ENCODE data around the gene GALNT9.
A peak's percentile ranks its signal among the peaks of the same experiment; 100 is the strongest.
"Not testable (repeated sequence)": the region's sequence is repeated elsewhere in the genome, so short reads cannot be mapped to it uniquely, and the experiment has no call there.

The GALNT9 gene

GRCh38 chr12:132249689-132250478, 79.5 kb downstream of the GALNT9 start:
- H3K4me1 Mint-ChIP-seq = no peaks in the 10 kb centered on the region
- no peaks in the 10 kb centered on the region for H3K36me3 Mint-ChIP-seq
- no peak overlapping the region for H3K4me3 Mint-ChIP-seq
- no peak for ATAC-seq
- no peak overlapping the region for H3K27ac Mint-ChIP-seq
- H3K9me3 Mint-ChIP-seq = peaks cover 2% of the 10 kb centered on the region
- H3K27me3 Mint-ChIP-seq = peaks cover 29% of the 10 kb centered on the region

- no peaks in the 10 kb centered on the region for H3K36me3 Mint-ChIP-seq
- peaks cover 2% of the 10 kb centered on the region for H3K9me3 Mint-ChIP-seq
- H3K27me3 Mint-ChIP-seq = peaks cover 29% of the 10 kb centered on the region
These were observed 80.8 kb downstream of the GALNT9 start for GRCh38 chr12:132248453-132249167.

GRCh38 chr12:132247718-132248452, 81.5 kb downstream of the GALNT9 start:
- Mint-ChIP-seq H3K9me3 (peaks cover 2% of the 10 kb centered on the region), H3K27me3 (peaks cover 29% of the 10 kb centered on the region), H3K27ac (no peak overlapping the region), H3K36me3 (no peaks in the 10 kb centered on the region), H3K4me3 (no peak overlapping the region), H3K4me1 (no peaks in the 10 kb centered on the region)
- peak; percentile 47 for ATAC-seq

More at GRCh38 chr12:132248453-132249167, 80.8 kb downstream of the GALNT9 start:
- ATAC-seq = no peak
- no peak overlapping the region for H3K27ac Mint-ChIP-seq
- H3K4me1 Mint-ChIP-seq = no peaks in the 10 kb centered on the region
- H3K4me3 Mint-ChIP-seq = no peak overlapping the region

- no peak overlapping the region for H3K4me3 Mint-ChIP-seq
- no peaks in the 10 kb centered on the region for H3K36me3 Mint-ChIP-seq
- H3K4me1 Mint-ChIP-seq = no peaks in the 10 kb centered on the region
- no peak overlapping the region for H3K27ac Mint-ChIP-seq
- ATAC-seq = peak; percentile 28
- peaks cover 2% of the 10 kb centered on the region for H3K9me3 Mint-ChIP-seq
- peaks cover 29% of the 10 kb centered on the region for H3K27me3 Mint-ChIP-seq
These were observed 82.2 kb downstream of the GALNT9 start for GRCh38 chr12:132246997-132247717.

GRCh38 chr12:132245521-132246101, 83.8 kb downstream of the GALNT9 start:
- peaks cover 29% of the 10 kb centered on the region for H3K27me3 Mint-ChIP-seq
- no peaks in the 10 kb centered on the region for H3K36me3 Mint-ChIP-seq
- H3K27ac Mint-ChIP-seq = no peak overlapping the region
- ATAC-seq = peak; percentile 35
- peaks cover 2% of the 10 kb centered on the region for H3K9me3 Mint-ChIP-seq
- no peak overlapping the region for H3K4me3 Mint-ChIP-seq
- H3K4me1 Mint-ChIP-seq = no peaks in the 10 kb centered on the region

GRCh38 chr12:132244724-132245295, 84.6 kb downstream of the GALNT9 start:
- Mint-ChIP-seq H3K4me3 (no peak overlapping the region), H3K36me3 (no peaks in the 10 kb centered on the region), H3K9me3 (no peaks in the 10 kb centered on the region), H3K27me3 (peaks cover 23% of the 10 kb centered on the region), H3K4me1 (no peaks in the 10 kb centered on the region), H3K27ac (no peak overlapping the region)
- ATAC-seq = no peak

GRCh38 chr12:132243596-132244310, 85.6 kb downstream of the GALNT9 start:
- Mint-ChIP-seq H3K36me3 (no peaks in the 10 kb centered on the region), H3K4me3 (no peak overlapping the region), H3K9me3 (peaks cover 5% of the 10 kb centered on the region), H3K27me3 (peaks cover 17% of the 10 kb centered on the region), H3K27ac (no peak overlapping the region), H3K4me1 (no peaks in the 10 kb centered on the region)
- ATAC-seq = no peak

GRCh38 chr12:132243171-132243570, 86.2 kb downstream of the GALNT9 start:
- peaks cover 11% of the 10 kb centered on the region for H3K27me3 Mint-ChIP-seq
- ATAC-seq = peak; percentile 40
- not testable (repeated sequence) for H3K9me3 Mint-ChIP-seq, H3K27ac Mint-ChIP-seq, H3K4me1 Mint-ChIP-seq, H3K36me3 Mint-ChIP-seq, H3K4me3 Mint-ChIP-seq

GRCh38 chr12:132240669-132241007, 88.8 kb downstream of the GALNT9 start:
- not testable (repeated sequence) for H3K27ac Mint-ChIP-seq, H3K4me1 Mint-ChIP-seq, H3K36me3 Mint-ChIP-seq, ATAC-seq, H3K9me3 Mint-ChIP-seq, H3K4me3 Mint-ChIP-seq, H3K27me3 Mint-ChIP-seq

- Mint-ChIP-seq H3K27me3 (no peaks in the 10 kb centered on the region), H3K9me3 (peaks cover 5% of the 10 kb centered on the region), H3K4me3 (no peak overlapping the region), H3K36me3 (no peaks in the 10 kb centered on the region), H3K4me1 (no peaks in the 10 kb centered on the region), H3K27ac (no peak overlapping the region)
- peak; percentile 6 for ATAC-seq
These were observed 89.4 kb downstream of the GALNT9 start for GRCh38 chr12:132239796-132240668.

GRCh38 chr12:132239392-132239791, 90.0 kb downstream of the GALNT9 start:
- Mint-ChIP-seq H3K36me3 (no peaks in the 10 kb centered on the region), H3K27ac (no peak overlapping the region), H3K9me3 (peaks cover 5% of the 10 kb centered on the region), H3K4me3 (no peak overlapping the region), H3K4me1 (no peaks in the 10 kb centered on the region), H3K27me3 (no peaks in the 10 kb centered on the region)
- no peak for ATAC-seq

GRCh38 chr12:132238884-132239283, 90.5 kb downstream of the GALNT9 start:
- Mint-ChIP-seq H3K4me1 (no peaks in the 10 kb centered on the region), H3K36me3 (no peaks in the 10 kb centered on the region)

GRCh38 chr12:132238488-132238854, 90.9 kb downstream of the GALNT9 start:
- Mint-ChIP-seq H3K27ac (no peak overlapping the region), H3K4me3 (no peak overlapping the region), H3K36me3 (no peaks in the 10 kb centered on the region), H3K9me3 (peaks cover 5% of the 10 kb centered on the region), H3K27me3 (no peaks in the 10 kb centered on the region), H3K4me1 (no peaks in the 10 kb centered on the region)
- ATAC-seq = peak; percentile 48

More at GRCh38 chr12:132238884-132239283, 90.5 kb downstream of the GALNT9 start:
- Mint-ChIP-seq H3K27ac (no peak overlapping the region), H3K27me3 (no peaks in the 10 kb centered on the region), H3K4me3 (no peak overlapping the region), H3K9me3 (peaks cover 5% of the 10 kb centered on the region)
- ATAC-seq = no peak

Measured in stimulated activated memory B cell treated with anti-CD40 and anti-IgM and Interleukin-4, amounts not matched to agents 10 μg/mL and 1 μg/mL and 100 μg/mL, for 72 hours (primary cell).